Hematopoietic multipotent progenitor cell (in vitro differentiated cells): ENCODE data around the gene LALBA. TPM values are rescaled to one million over a fixed set of nuclear protein-coding genes. Genes with fewer than 3 reads are reported as not detected.
"Not testable (repeated sequence)": the region's sequence is repeated elsewhere in the genome, so short reads cannot be mapped to it uniquely, and the experiment has no call there.

ENCODE experiments used
- DNase-seq, 3 donors: peaks; one replicate each; pipeline ENCODE4 v3.0.0-alpha.2; 2011 to 2015; ENCODE audit warnings: low read depth in 2 of 3, low spot score in 2 of 3
- total RNA-seq: library from RNA; depleted of rRNA; stranded (reverse); fragments of >200 nt; gene quantifications from one replicate; pipeline ENCODE4 v1.2.3, GENCODE V29; 2012

Gene LALBA
- total RNA-seq, 1 donor, result not detected

- peak in 1 of 3 donors; percentile 4 for DNase-seq
Observed at GRCh38 chr12:48536602-48537001, 33.2 kb downstream of the LALBA start.

- no peak for DNase-seq
Observed at GRCh38 chr12:48532601-48533000, 37.2 kb downstream of the LALBA start.

GRCh38 chr12:48527891-48528670, 41.8 kb downstream of the LALBA start:
- DNase-seq, result no peak

- DNase-seq, result no peak
Observed at GRCh38 chr12:48525332-48525731, 44.5 kb downstream of the LALBA start, which contains the start of gene OR8S1. Gene OR8S1, plus strand, starts transcription at chr12:48525632. Its CDS starts 0 bp downstream, at chr12:48525632.

GRCh38 chr12:48520381-48520780, 49.5 kb downstream of the LALBA start:
- DNase-seq, result not testable (repeated sequence)

Other genes with a start within 250 kb of the LALBA start
- 10.8 TPM for gene ZNF641, start 219.1 kb downstream of the LALBA start, total RNA-seq
- gene ANP32D, start 97.5 kb downstream of the LALBA start, total RNA-seq, result not detected
- gene C12orf54, start 87.5 kb downstream of the LALBA start, total RNA-seq, result 0.27 TPM
- not detected for gene OR8S1, start 44.4 kb downstream of the LALBA start, total RNA-seq
- gene KANSL2, start 112.2 kb upstream of the LALBA start, total RNA-seq, result 96.9 TPM
- 36.9 TPM for gene CCNT1, start 146.7 kb upstream of the LALBA start, total RNA-seq
- gene ADCY6, start 219.0 kb upstream of the LALBA start, total RNA-seq, result 44.7 TPM
- 9.2 TPM for gene CACNB3, start 248.4 kb upstream of the LALBA start, total RNA-seq